SK-N-SH (cell line): Measurements from ENCODE around the gene FGGY. TPM values are rescaled to one million over a fixed set of nuclear protein-coding genes. Genes with fewer than 3 reads are reported as not detected.
"Not testable (repeated sequence)": the region's sequence is repeated elsewhere in the genome, so short reads cannot be mapped to it uniquely, and the experiment has no call there.

ENCODE experiments used
- CTCF ChIA-PET: fragments of 300-600, 350-600 bp; formaldehyde crosslinking; extraction: SDS; loops from one replicate; lab custom pipeline; 2021; lab: Yijun Ruan, JAX
- POLR2A ChIA-PET: fragments of 350-600 bp; sonication (Branson Sonifier 250); formaldehyde crosslinking; extraction: SDS; loops from one replicate; lab custom pipeline; 2020; ENCODE audit warnings: antibody characterized with exemption, inconsistent platforms; lab: Yijun Ruan, JAX
- DNase-seq: peaks from one replicate; pipeline ENCODE4 v3.0.0; 2012
- H2AFZ ChIP-seq: fragments of 200-600 bp; sonication (generic); 2 replicates; pipeline ENCODE4 v1.8.1; 2016; ENCODE audit warnings: antibody characterized with exemption, mild to moderate bottlenecking, low read depth
- H3F3A ChIP-seq: fragments of 200-600 bp; sonication (generic); replicated peaks from 2 replicates; pipeline ENCODE3; 2016; ENCODE audit warnings: antibody characterized with exemption, mild to moderate bottlenecking; ENCODE audit not compliant: insufficient read depth
- H3K27ac ChIP-seq, 2 experiments: fragments of 200-500 bp in 1 of 2; fragments of 200-600 bp in 1 of 2; sonication (Bioruptor generic) in 1 of 2; sonication (generic), shearing (Covaris generic) in 1 of 2; 2 replicates each; pipeline versions ENCODE4 v1.5.1 to v1.6.1; 2014 to 2016; ENCODE audit warnings: low read depth in 2 of 2, inconsistent platforms in 1 of 2, low read length in 1 of 2, mild to moderate bottlenecking in 1 of 2, mixed read lengths in 1 of 2
- H3K27me3 ChIP-seq: fragments of 200-600 bp; sonication (generic), shearing (Covaris generic); 2 replicates; pipeline ENCODE4 v1.6.1; 2016; ENCODE audit warnings: mixed run types; ENCODE audit not compliant: insufficient read depth
- H3K36me3 ChIP-seq, 2 experiments: fragments of 200-500 bp in 1 of 2; fragments of 200-600 bp in 1 of 2; sonication (Bioruptor generic) in 1 of 2; sonication (generic) in 1 of 2; replicated peaks in 1 of 2; 2 replicates each; pipeline versions ENCODE3 to v1.5.1; 2014 to 2016; ENCODE audit warnings: low read length in 1 of 2, mild to moderate bottlenecking in 1 of 2; ENCODE audit not compliant: insufficient read depth in 2 of 2, control insufficient read depth in 1 of 2
- H3K4me1 ChIP-seq, 2 experiments: fragments of 200-500 bp in 1 of 2; fragments of 200-600 bp in 1 of 2; sonication (Bioruptor generic) in 1 of 2; sonication (generic), shearing (Covaris generic) in 1 of 2; 2 replicates each; pipeline versions ENCODE4 v1.5.1 to v1.6.1; 2014 to 2016; ENCODE audit warnings: low read depth in 1 of 2, low read length in 1 of 2, mixed run types in 1 of 2; ENCODE audit not compliant: insufficient read depth in 2 of 2, control insufficient read depth in 1 of 2
- H3K4me2 ChIP-seq: fragments of 200-600 bp; sonication (generic), shearing (Covaris generic); 2 replicates; pipeline ENCODE4 v1.6.1; 2017; ENCODE audit warnings: mixed run types
- H3K4me3 ChIP-seq, 2 experiments: fragments of 200-500 bp in 1 of 2; fragments of 200-600 bp in 1 of 2; sonication (Bioruptor generic) in 1 of 2; sonication (generic), shearing (Covaris generic) in 1 of 2; 2 replicates each; pipeline versions ENCODE4 v1.5.1 to v1.8.1; 2014 to 2016; ENCODE audit warnings: low read depth in 2 of 2, inconsistent platforms in 1 of 2, low read length in 1 of 2, mild to moderate bottlenecking in 1 of 2, mixed read lengths in 1 of 2, moderate library complexity in 1 of 2
- H3K79me2 ChIP-seq: fragments of 200-600 bp; sonication (generic); 2 replicates; pipeline ENCODE4 v1.8.1; 2017; ENCODE audit warnings: mild to moderate bottlenecking; ENCODE audit not compliant: insufficient read depth
- H3K9ac ChIP-seq: fragments of 200-600 bp; sonication (generic); 2 replicates; pipeline ENCODE4 v1.6.1; 2017; ENCODE audit warnings: mixed run types
- H3K9me2 ChIP-seq: fragments of 200-600 bp; sonication (generic); 2 replicates; pipeline ENCODE4 v1.6.1; 2017; ENCODE audit warnings: mixed run types
- H3K9me3 ChIP-seq: fragments of 200-600 bp; sonication (generic); 2 replicates; pipeline ENCODE4 v1.6.1; 2017; ENCODE audit warnings: mixed run types, mild to moderate bottlenecking, moderate library complexity
- H4K20me1 ChIP-seq: fragments of 200-600 bp; sonication (generic); 2 replicates; pipeline ENCODE4 v1.6.1; 2017; ENCODE audit warnings: mild to moderate bottlenecking, mixed run types; ENCODE audit not compliant: insufficient read depth
- CHD2 ChIP-seq: fragments of 150-350 bp; IDR thresholded peaks from 2 replicates; pipeline ENCODE4 v1.6.1; 2018; ENCODE audit warnings: low read length; ENCODE audit not compliant: partially characterized antibody
- ELF1 ChIP-seq: IDR thresholded peaks from 2 replicates; pipeline ENCODE4 v1.4.0; 2012
- EP300 ChIP-seq, 2 experiments: IDR thresholded peaks; 2 replicates each; pipeline versions ENCODE4 v1.4.0 to v1.6.1; 2012; ENCODE audit warnings: borderline replicate concordance in 1 of 2, low read depth in 1 of 2, low read length in 1 of 2
- FOXJ3 ChIP-seq: sonication (generic); formaldehyde crosslinking; IDR thresholded peaks from 2 replicates; pipeline ENCODE4 v1.5.1; 2020; ENCODE audit warnings: mild to moderate bottlenecking, missing genetic modification reagents
- GABPA ChIP-seq: IDR thresholded peaks from 2 replicates; pipeline ENCODE4 v1.4.0; 2012; ENCODE audit warnings: low read depth, mild to moderate bottlenecking
- IRF3 ChIP-seq: fragments of 150-350 bp; IDR thresholded peaks from 2 replicates; pipeline ENCODE4 v1.6.1; 2016; ENCODE audit warnings: mild to moderate bottlenecking, low read depth, low read length
- MEF2A ChIP-seq: IDR thresholded peaks from 2 replicates; pipeline ENCODE4 v1.4.0; 2012; ENCODE audit warnings: low read depth, borderline replicate concordance
- MXI1 ChIP-seq: IDR thresholded peaks from 2 replicates; pipeline ENCODE4 v1.6.1; 2012; ENCODE audit warnings: mild to moderate bottlenecking, low read depth, low read length, improper control_type of control experiment
- NRF1 ChIP-seq: IDR thresholded peaks from 2 replicates; pipeline ENCODE4 v1.6.1; 2012; ENCODE audit warnings: low read depth, mild to moderate bottlenecking, low read length
- POLR2AphosphoS5 ChIP-seq: IDR thresholded peaks from 2 replicates; pipeline ENCODE4 v1.6.1; 2012; ENCODE audit warnings: low read depth, low read length
- RCOR1 ChIP-seq: fragments of 150-350 bp; IDR thresholded peaks from 2 replicates; pipeline ENCODE4 v1.6.1; 2017; ENCODE audit warnings: antibody characterized with exemption, low read length
- RFX5 ChIP-seq: IDR thresholded peaks from 2 replicates; pipeline ENCODE4 v1.6.1; 2012; ENCODE audit warnings: mild to moderate bottlenecking, improper control_type of control experiment, low read length
- SIN3A ChIP-seq: IDR thresholded peaks from 2 replicates; pipeline ENCODE4 v1.6.1; 2012; ENCODE audit warnings: low read depth, mild to moderate bottlenecking, low read length, moderate library complexity, borderline replicate concordance
- TCF12 ChIP-seq: IDR thresholded peaks from 2 replicates; pipeline ENCODE4 v1.4.0; 2012
- TEAD4 ChIP-seq: IDR thresholded peaks from 2 replicates; pipeline ENCODE4 v1.4.0; 2012; ENCODE audit warnings: mild to moderate bottlenecking, borderline replicate concordance; ENCODE audit not compliant: insufficient read depth
- USF1 ChIP-seq: IDR thresholded peaks from 2 replicates; pipeline ENCODE4 v1.4.0; 2012; ENCODE audit warnings: low read depth, borderline replicate concordance
- YY1 ChIP-seq: IDR thresholded peaks from 2 replicates; pipeline ENCODE4 v1.4.0; 2012; ENCODE audit warnings: low read depth, mild to moderate bottlenecking
- WGBS: methylation state at CpG from one replicate; pipeline ENCODE4 v1.1.6; 2017; ENCODE audit warnings: low lambda C conversion rate; 5-methylcytosine and 5-hydroxymethylcytosine counted together
- polyA plus RNA-seq, 3 experiments: library from polyadenylated mRNA; depleted of rRNA; stranded (reverse); fragments of >200 nt; gene quantifications; 2 replicates each; pipeline ENCODE4 v1.2.3, GENCODE V29; 2012

FGGY gene
- polyA plus RNA-seq, 1 of the 3 experiments (the other 2 are of a cell fraction): 10.3 TPM

- POLR2A ChIA-PET, H3K4me2 ChIP-seq, H3K36me3 ChIP-seq, H3K9me2 ChIP-seq, H3K9me3 ChIP-seq, H4K20me1 ChIP-seq, H3K27ac ChIP-seq, DNase-seq, H3K9ac ChIP-seq, H3F3A ChIP-seq, CTCF ChIA-PET, H3K4me1 ChIP-seq, H2AFZ ChIP-seq, H3K79me2 ChIP-seq, H3K4me3 ChIP-seq, H3K27me3 ChIP-seq: not testable (repeated sequence)
- WGBS: 85% methylated on average over 3 of the region's 3 CpGs
Measured at GRCh38 chr1:59558580-59558979, 261.7 kb downstream of the FGGY start.

GRCh38 chr1:59560807-59561450 is 264.0 kb downstream of the FGGY start:
- Histone ChIP-seq H2AFZ (no peak overlapping the region), H3K9me2 (no peaks in the 10 kb centered on the region), H3K4me2 (no peak overlapping the region), H3K27ac (no peak overlapping the region), H4K20me1 (no peaks in the 10 kb centered on the region), H3K4me1 (no peaks in the 10 kb centered on the region), H3K79me2 (no peaks in the 10 kb centered on the region), H3K9me3 (peaks cover 6% of the 10 kb centered on the region; the same call in 1 of the 2 replicates), H3K4me3 (no peak overlapping the region), H3K36me3 (peaks cover 0 to 7% of the 10 kb centered on the region in 2 experiments), H3K9ac (no peak overlapping the region), H3K27me3 (no peaks in the 10 kb centered on the region), H3F3A (no peaks in the 10 kb centered on the region)
- 87% methylated on average over 6 of the region's 6 CpGs for WGBS
- no peak for TF ChIP-seq IRF3
- TF ChIP-seq ELF1: no peak
- TF ChIP-seq TEAD4: no peak
- no peak for TF ChIP-seq SIN3A
- no peak for TF ChIP-seq YY1
- no peak for TF ChIP-seq USF1
- no peak for TF ChIP-seq GABPA
- no peak for TF ChIP-seq EP300 (IDR thresholded peaks at IDR 0.05; ENCODE audit: borderline replicate concordance in 1 of 2, low read depth in 1 of 2, low read length in 1 of 2)
- TF ChIP-seq MEF2A: no peak
- CTCF ChIA-PET: no interaction called here
- DNase-seq: no peak
- POLR2A ChIA-PET: no interaction called here

- no peak overlapping the region for H3K9ac ChIP-seq
- CTCF ChIA-PET: interaction anchor here (0.8 kb wide), 1 partner anchor 104 kb away, joined by 3 read pairs; no protein-coding TSS in a partner anchor
- H2AFZ ChIP-seq: no peak overlapping the region
- no peak overlapping the region for H3K4me3 ChIP-seq
- no peaks in the 10 kb centered on the region for H4K20me1 ChIP-seq
- H3K27ac ChIP-seq: no peak overlapping the region
- no peaks in the 10 kb centered on the region for H3K9me2 ChIP-seq
- H3K27me3 ChIP-seq: no peaks in the 10 kb centered on the region
- no peaks in the 10 kb centered on the region for H3F3A ChIP-seq
- peaks cover 0 to 7% of the 10 kb centered on the region in 2 experiments for H3K36me3 ChIP-seq
- H3K4me1 ChIP-seq: no peaks in the 10 kb centered on the region
- WGBS: 95% methylated on average over 1 of the region's 1 CpG
- H3K9me3 ChIP-seq: peaks cover 6% of the 10 kb centered on the region; the same call in 1 of the 2 replicates
- POLR2A ChIA-PET: no interaction called here
- H3K79me2 ChIP-seq: no peaks in the 10 kb centered on the region
- H3K4me2 ChIP-seq: no peak overlapping the region
- DNase-seq: no peak
- no peak for TF ChIP-seq IRF3
- no peak for TF ChIP-seq ELF1
- no peak for TF ChIP-seq MEF2A
- no peak for TF ChIP-seq POLR2AphosphoS5
- no peak for TF ChIP-seq FOXJ3 (CRISPR knock-in tag)
- no peak for TF ChIP-seq YY1
- no peak for TF ChIP-seq TCF12
- no peak for TF ChIP-seq USF1
- TF ChIP-seq MXI1: no peak
- TF ChIP-seq RFX5: no peak
- no peak for TF ChIP-seq RCOR1
- no peak for TF ChIP-seq CHD2
- no peak for TF ChIP-seq NRF1
Measured at GRCh38 chr1:59561796-59562195, 264.9 kb downstream of the FGGY start.
